Vagina (tissue), 2 donors: ENCODE measurements around the gene BICC1. TPM values are rescaled to one million over a fixed set of nuclear protein-coding genes. Genes with fewer than 3 reads are reported as not detected.

Experiments
- DNase-seq, 2 donors: peaks; one replicate each; pipeline ENCODE4 v3.0.0-alpha.2; 2017; ENCODE audit errors: extremely low spot score in 2 of 2
- H3K27ac ChIP-seq: fragments of 200-600 bp; sonication (generic); one replicate; pipeline ENCODE4 v1.5.1; 2019
- H3K27me3 ChIP-seq: fragments of 200-600 bp; sonication (generic); one replicate; pipeline ENCODE4 v1.5.1; 2019
- H3K36me3 ChIP-seq, 2 donors: fragments of 200-600 bp; sonication (generic); one replicate each; pipeline ENCODE4 v1.5.1; 2017 to 2019
- H3K4me1 ChIP-seq: fragments of 200-600 bp; sonication (generic); one replicate; pipeline ENCODE4 v1.5.1; 2019
- H3K4me3 ChIP-seq, 2 donors: fragments of 200-600 bp; sonication (generic); 1 replicate in 1 of 2; 2 replicates in 1 of 2; pipeline ENCODE4 v1.5.1; 2016 to 2019
- H3K9me3 ChIP-seq: fragments of 200-600 bp; sonication (generic); one replicate; pipeline ENCODE4 v1.5.1; 2019
- CTCF ChIP-seq, 3 experiments: fragments of 450-650 bp in 2 of 3; fragments of 200-600 bp in 1 of 3; sonication (generic) in 1 of 3; IDR thresholded peaks; one replicate each; pipeline ENCODE4 v1.5.1; 2017 to 2019; ENCODE audit warnings: antibody characterized with exemption in 3 of 3, mild to moderate bottlenecking in 2 of 3, moderate library complexity in 2 of 3
- POLR2A ChIP-seq, 2 donors: fragments of 450-650 bp; IDR thresholded peaks; one replicate each; pipeline ENCODE4 v1.6.1; 2017; ENCODE audit warnings: antibody characterized with exemption in 2 of 2, mild to moderate bottlenecking in 2 of 2, moderate library complexity in 2 of 2
- POLR2AphosphoS5 ChIP-seq, 2 donors: sonication (generic); formaldehyde crosslinking; IDR thresholded peaks; one replicate each; pipeline ENCODE4 v1.9.0; 2017; ENCODE audit warnings: antibody characterized with exemption in 2 of 2, mild to moderate bottlenecking in 2 of 2, low read depth in 1 of 2; ENCODE audit not compliant: insufficient read depth in 1 of 2
- intact Hi-C: fragments of 100-400 bp; cut with DNase I; formaldehyde crosslinking; loops from one replicate; pipeline ENCODE4 v1.15.1; 2023
- total RNA-seq: library from RNA; depleted of rRNA; stranded (reverse); fragments of >200 nt; gene quantifications from one replicate; pipeline ENCODE4 v1.2.3, GENCODE V29; 2016

The BICC1 gene
- total RNA-seq, 1 donor from 2014 or later = 15.2 TPM

GRCh38 chr10:58870070-58870469 is 357.4 kb downstream of the BICC1 start:
- intact Hi-C loops = no loop called here
- H3K9me3 ChIP-seq = no peaks in the 10 kb centered on the region
- TF ChIP-seq POLR2AphosphoS5 (IDR thresholded peaks at IDR 0.05; ENCODE audit: insufficient read depth in 1 of 2, low read depth in 1 of 2) (no peak), POLR2A (IDR thresholded peaks at IDR 0.05) (no peak), CTCF (IDR thresholded peaks at IDR 0.05) (no peak)
- H3K4me3 ChIP-seq = no peak overlapping the region
- no peak for DNase-seq
- H3K4me1 ChIP-seq = no peaks in the 10 kb centered on the region
- H3K36me3 ChIP-seq = no peaks in the 10 kb centered on the region
- H3K27me3 ChIP-seq = no peaks in the 10 kb centered on the region
- H3K27ac ChIP-seq = no peak overlapping the region

- no peak for DNase-seq
- H3K4me3 ChIP-seq = no peak overlapping the region
- intact Hi-C loops = no loop called here
- H3K9me3 ChIP-seq = no peaks in the 10 kb centered on the region
- TF ChIP-seq POLR2A (IDR thresholded peaks at IDR 0.05) (no peak), POLR2AphosphoS5 (IDR thresholded peaks at IDR 0.05; ENCODE audit: insufficient read depth in 1 of 2, low read depth in 1 of 2) (no peak), CTCF (IDR thresholded peaks at IDR 0.05) (no peak)
- H3K4me1 ChIP-seq = no peaks in the 10 kb centered on the region
- H3K27ac ChIP-seq = no peak overlapping the region
- H3K36me3 ChIP-seq = no peaks in the 10 kb centered on the region
- no peaks in the 10 kb centered on the region for H3K27me3 ChIP-seq
Observed at GRCh38 chr10:58873161-58873560, 360.5 kb downstream of the BICC1 start.

Other genes with a start within 250 kb of the BICC1 start
- 6.1 TPM for gene IPMK, start 245.0 kb upstream of the BICC1 start, total RNA-seq
- gene CISD1, start 243.7 kb upstream of the BICC1 start, total RNA-seq = 16.0 TPM
- 10.1 TPM for gene UBE2D1, start 177.9 kb upstream of the BICC1 start, total RNA-seq
- 13.3 TPM for gene TFAM, start 127.5 kb upstream of the BICC1 start, total RNA-seq